ENCODE measurements around the gene COL27A1.

COL27A1 gene

GRCh38 chr9:114287763-114288192, 132.4 kb downstream of the COL27A1 start:
- DNase-seq (ENCODE audit: low read depth in 1 of 2, low spot score in 1 of 2) = no peak
- H3K27me3 ChIP-seq (ENCODE audit: insufficient read depth, poor library complexity, severe bottlenecking) = no peaks in the 10 kb centered on the region
- H3K4me3 ChIP-seq (replicated peaks; ENCODE audit: insufficient read depth, low read length) = no peak overlapping the region
- TF ChIP-seq POLR2AphosphoS5 (IDR thresholded peaks at IDR 0.05; ENCODE audit: low read depth) = no peak
- no peak for TF ChIP-seq REST (IDR thresholded peaks at IDR 0.05; ENCODE audit: insufficient replicate concordance, low read depth)
- no peak for TF ChIP-seq SPI1 (IDR thresholded peaks at IDR 0.05; ENCODE audit: borderline replicate concordance, low read depth)
- TF ChIP-seq CTCF (IDR thresholded peaks at IDR 0.05; ENCODE audit: insufficient read depth, low read length) = no peak
- TF ChIP-seq GABPA (IDR thresholded peaks at IDR 0.05; ENCODE audit: low read depth) = no peak
- no peak overlapping the region for H3K27ac ChIP-seq (replicated peaks)

GRCh38 chr9:114288193-114289091, 133.1 kb downstream of the COL27A1 start:
- no peak for DNase-seq (ENCODE audit: low read depth in 1 of 2, low spot score in 1 of 2)
- H3K27ac ChIP-seq (replicated peaks) = no peak overlapping the region
- no peaks in the 10 kb centered on the region for H3K27me3 ChIP-seq (ENCODE audit: insufficient read depth, poor library complexity, severe bottlenecking)
- no peak for TF ChIP-seq REST (IDR thresholded peaks at IDR 0.05; ENCODE audit: insufficient replicate concordance, low read depth)
- TF ChIP-seq CTCF (IDR thresholded peaks at IDR 0.05; ENCODE audit: insufficient read depth, low read length) = no peak
- TF ChIP-seq POLR2AphosphoS5 (IDR thresholded peaks at IDR 0.05; ENCODE audit: low read depth) = no peak
- TF ChIP-seq SPI1 (IDR thresholded peaks at IDR 0.05; ENCODE audit: borderline replicate concordance, low read depth) = no peak
- no peak for TF ChIP-seq GABPA (IDR thresholded peaks at IDR 0.05; ENCODE audit: low read depth)
- H3K4me3 ChIP-seq (replicated peaks; ENCODE audit: insufficient read depth, low read length) = no peak overlapping the region

DNA sequence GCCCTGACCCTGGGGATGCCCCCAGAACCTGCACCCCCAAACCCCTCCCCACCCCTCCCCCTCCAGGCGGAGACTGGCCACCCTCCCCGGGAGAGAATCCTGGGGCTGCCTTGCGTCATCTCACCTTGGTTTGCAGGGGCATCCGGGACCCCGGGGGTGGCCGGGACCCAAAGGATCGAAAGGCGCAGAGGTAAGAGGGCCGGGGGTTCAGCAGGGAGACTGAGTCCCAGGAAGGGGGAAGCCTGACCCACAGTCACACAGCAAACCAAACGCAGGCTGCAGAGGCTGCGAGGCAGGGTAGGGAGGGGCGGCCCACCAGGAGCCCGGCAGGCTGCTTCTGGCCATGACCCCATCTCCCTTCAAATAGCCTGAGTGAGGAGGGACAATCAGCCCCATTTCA, 133.8 kb downstream of the COL27A1 start:
- Histone ChIP-seq H3K4me3 (replicated peaks; ENCODE audit: insufficient read depth, low read length) (no peak overlapping the region), H3K27ac (replicated peaks) (no peak overlapping the region), H3K27me3 (ENCODE audit: insufficient read depth, poor library complexity, severe bottlenecking) (no peaks in the 10 kb centered on the region)
- no peak for DNase-seq (ENCODE audit: low read depth in 1 of 2, low spot score in 1 of 2)
- no peak for TF ChIP-seq CTCF (IDR thresholded peaks at IDR 0.05; ENCODE audit: insufficient read depth, low read length)
- TF ChIP-seq GABPA (IDR thresholded peaks at IDR 0.05; ENCODE audit: low read depth) = no peak
- TF ChIP-seq REST (IDR thresholded peaks at IDR 0.05; ENCODE audit: insufficient replicate concordance, low read depth) = no peak
- TF ChIP-seq SPI1 (IDR thresholded peaks at IDR 0.05; ENCODE audit: borderline replicate concordance, low read depth) = no peak
- TF ChIP-seq POLR2AphosphoS5 (IDR thresholded peaks at IDR 0.05; ENCODE audit: low read depth) = no peak
